OCI-LY7 (cell line): Measurements from ENCODE around the gene CUX1. TPM values are rescaled to one million over a fixed set of nuclear protein-coding genes. Genes with fewer than 3 reads are reported as not detected.
"Not testable (repeated sequence)": the region's sequence is repeated elsewhere in the genome, so short reads cannot be mapped to it uniquely, and the experiment has no call there.

Experiments
- BruUV-seq: library from RNA; stranded (reverse); fragments of 400-500 nt; replicated peaks from 2 replicates; lab custom pipeline; 2021; lab: Mats Ljungman, UMichigan
- CTCF ChIA-PET: fragments of 300-600 bp; sonication (Branson Sonifier 250); formaldehyde crosslinking; loops from one replicate; lab custom pipeline; 2022; ENCODE audit warnings: antibody characterized with exemption; ENCODE audit not compliant: unreplicated experiment; lab: Charles Lee
- POLR2A ChIA-PET: fragments of 300-600 bp; sonication (Branson Sonifier 250); formaldehyde crosslinking; loops from one replicate; lab custom pipeline; 2022; ENCODE audit warnings: antibody characterized with exemption; lab: Charles Lee
- DNase-seq: peaks from one replicate; pipeline ENCODE4 v3.0.0-alpha.2; 2015; ENCODE audit warnings: low spot score
- H2AFZ ChIP-seq: fragments of 200-600 bp; sonication (generic), shearing (Covaris generic); 2 replicates; pipeline ENCODE4 v1.6.1; 2014; ENCODE audit warnings: mild to moderate bottlenecking, antibody characterized with exemption, low read length, moderate library complexity
- H3K27ac ChIP-seq: fragments of 200-600 bp; sonication (generic); 2 replicates; pipeline ENCODE4 v1.5.1; 2014; ENCODE audit warnings: mixed run types, low read depth, mild to moderate bottlenecking, moderate library complexity, low read length, inconsistent platforms; ENCODE audit not compliant: poor library complexity, severe bottlenecking
- H3K36me3 ChIP-seq: fragments of 200-600 bp; sonication (generic); 2 replicates; pipeline ENCODE4 v1.6.1; 2014; ENCODE audit warnings: mild to moderate bottlenecking, antibody characterized with exemption, low read length, moderate library complexity, mixed read lengths; ENCODE audit not compliant: insufficient read depth
- H3K4me1 ChIP-seq: fragments of 200-600 bp; sonication (generic); 2 replicates; pipeline ENCODE4 v1.5.1; 2014; ENCODE audit warnings: mild to moderate bottlenecking, low read length; ENCODE audit not compliant: insufficient read depth, poor library complexity, severe bottlenecking
- H3K4me2 ChIP-seq: fragments of 200-600 bp; sonication (generic); 2 replicates; pipeline ENCODE4 v1.6.1; 2014; ENCODE audit warnings: mild to moderate bottlenecking, low read length
- H3K4me3 ChIP-seq: fragments of 200-600 bp; sonication (generic); 2 replicates; pipeline ENCODE4 v1.5.1; 2014; ENCODE audit warnings: mild to moderate bottlenecking, low read depth, low read length; ENCODE audit not compliant: poor library complexity, severe bottlenecking
- H3K79me2 ChIP-seq: fragments of 200-600 bp; sonication (generic); 2 replicates; pipeline ENCODE4 v1.6.1; 2016; ENCODE audit warnings: low read depth, mild to moderate bottlenecking, low read length, moderate library complexity, mixed read lengths; ENCODE audit not compliant: insufficient read depth
- H3K9me2 ChIP-seq: fragments of 200-600 bp; sonication (generic); 2 replicates; pipeline ENCODE4 v1.6.1; 2016; ENCODE audit warnings: mild to moderate bottlenecking, low read length, mixed read lengths; ENCODE audit not compliant: insufficient read depth
- H3K9me3 ChIP-seq: fragments of 200-600 bp; sonication (generic); 2 replicates; pipeline ENCODE4 v1.6.1; 2014; ENCODE audit warnings: mild to moderate bottlenecking, mixed run types, low read length, mixed read lengths
- H4K20me1 ChIP-seq: fragments of 200-600 bp; sonication (generic); 2 replicates; pipeline ENCODE4 v1.6.1; 2014; ENCODE audit warnings: mild to moderate bottlenecking, antibody characterized with exemption, low read length, moderate library complexity, mixed read lengths; ENCODE audit not compliant: insufficient read depth
- EZH2phosphoT487 ChIP-seq: fragments of 200-600 bp; sonication (generic); IDR thresholded peaks from 2 replicates; pipeline ENCODE4 v1.6.1; 2018; ENCODE audit warnings: low read depth, borderline replicate concordance, mild to moderate bottlenecking, mixed run types, antibody characterized with exemption, low read length, moderate library complexity, mixed read lengths
- intact Hi-C: fragments of 100-400 bp; cut with micrococcal nuclease; formaldehyde crosslinking; loops from one replicate; pipeline ENCODE4 v1.10.0; 2022; ENCODE audit not compliant: unreplicated experiment
- total RNA-seq, 2 experiments: library from RNA; depleted of rRNA in 1 of 2; stranded (reverse); fragments of >200 nt in 1 of 2; shearing (Covaris generic) in 1 of 2; gene quantifications; 2 replicates each; pipeline ENCODE4 v1.2.3, GENCODE V29; 2014 to 2022
- TF ChIP-seq, protein P1 (sequence below): fragments of 200-600 bp; sonication (generic); conservative IDR thresholded peaks from 2 replicates; pipeline ENCODE4 v1.5.1; 2014; ENCODE audit warnings: mild to moderate bottlenecking, antibody characterized with exemption, low read length, moderate library complexity, mixed read lengths

CUX1 gene
- total RNA-seq, 2 experiments from 2014 or later = 143 to 199 TPM

DNA sequence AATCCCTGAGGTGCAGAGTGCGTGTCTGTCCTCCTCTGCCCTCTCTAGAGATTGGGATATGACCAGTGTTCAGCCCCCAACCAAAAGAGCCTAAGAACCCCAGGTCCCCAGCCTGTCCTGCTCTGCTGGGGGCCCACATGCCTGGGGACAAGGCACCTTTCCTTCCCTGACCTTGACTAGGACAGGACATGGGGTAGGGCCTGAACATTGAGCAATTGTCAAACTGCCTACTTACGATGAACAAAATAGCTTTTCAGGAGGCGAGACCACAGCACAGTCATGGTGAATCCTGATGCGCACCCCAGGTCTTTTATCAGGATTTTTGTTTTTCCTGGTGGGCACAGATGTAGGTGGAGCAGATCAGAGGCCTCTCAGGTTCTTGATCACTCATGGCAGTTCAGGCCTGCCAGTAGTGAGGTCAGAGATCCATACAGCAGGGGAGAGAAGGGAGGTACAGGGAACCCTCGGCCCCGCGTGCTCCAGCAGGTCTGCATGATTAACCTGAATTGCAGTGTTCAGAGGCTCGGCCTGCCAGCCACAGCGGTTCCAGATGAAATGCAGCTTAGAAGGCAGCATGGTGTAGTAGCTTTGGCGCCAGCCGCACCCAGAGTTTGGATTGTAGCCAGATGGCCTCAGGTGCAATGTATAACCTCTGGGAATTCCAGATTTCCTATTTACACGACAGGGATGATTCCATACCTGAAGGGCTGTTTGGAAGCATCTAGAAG is 191.3 kb downstream of the CUX1 start:
- DNase-seq = no peak
- no peak overlapping the region for H3K4me3 ChIP-seq
- TF ChIP-seq, protein P1, sequence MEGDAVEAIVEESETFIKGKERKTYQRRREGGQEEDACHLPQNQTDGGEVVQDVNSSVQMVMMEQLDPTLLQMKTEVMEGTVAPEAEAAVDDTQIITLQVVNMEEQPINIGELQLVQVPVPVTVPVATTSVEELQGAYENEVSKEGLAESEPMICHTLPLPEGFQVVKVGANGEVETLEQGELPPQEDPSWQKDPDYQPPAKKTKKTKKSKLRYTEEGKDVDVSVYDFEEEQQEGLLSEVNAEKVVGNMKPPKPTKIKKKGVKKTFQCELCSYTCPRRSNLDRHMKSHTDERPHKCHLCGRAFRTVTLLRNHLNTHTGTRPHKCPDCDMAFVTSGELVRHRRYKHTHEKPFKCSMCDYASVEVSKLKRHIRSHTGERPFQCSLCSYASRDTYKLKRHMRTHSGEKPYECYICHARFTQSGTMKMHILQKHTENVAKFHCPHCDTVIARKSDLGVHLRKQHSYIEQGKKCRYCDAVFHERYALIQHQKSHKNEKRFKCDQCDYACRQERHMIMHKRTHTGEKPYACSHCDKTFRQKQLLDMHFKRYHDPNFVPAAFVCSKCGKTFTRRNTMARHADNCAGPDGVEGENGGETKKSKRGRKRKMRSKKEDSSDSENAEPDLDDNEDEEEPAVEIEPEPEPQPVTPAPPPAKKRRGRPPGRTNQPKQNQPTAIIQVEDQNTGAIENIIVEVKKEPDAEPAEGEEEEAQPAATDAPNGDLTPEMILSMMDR = no peak
- no peak for TF ChIP-seq EZH2phosphoT487
- H2AFZ ChIP-seq = no peak overlapping the region
- no peaks in the 10 kb centered on the region for H3K4me1 ChIP-seq
- BruUV-seq = no TSS peak
- no peaks in the 10 kb centered on the region for H3K9me3 ChIP-seq
- no peaks in the 10 kb centered on the region for H4K20me1 ChIP-seq
- H3K9me2 ChIP-seq = no peaks in the 10 kb centered on the region
- H3K36me3 ChIP-seq = peaks cover 86% of the 10 kb centered on the region
- POLR2A ChIA-PET = no interaction called here
- intact Hi-C loops = no loop called here
- H3K4me2 ChIP-seq = no peak overlapping the region
- CTCF ChIA-PET = no interaction called here
- H3K79me2 ChIP-seq = peaks cover 80% of the 10 kb centered on the region
- no peak overlapping the region for H3K27ac ChIP-seq

DNA sequence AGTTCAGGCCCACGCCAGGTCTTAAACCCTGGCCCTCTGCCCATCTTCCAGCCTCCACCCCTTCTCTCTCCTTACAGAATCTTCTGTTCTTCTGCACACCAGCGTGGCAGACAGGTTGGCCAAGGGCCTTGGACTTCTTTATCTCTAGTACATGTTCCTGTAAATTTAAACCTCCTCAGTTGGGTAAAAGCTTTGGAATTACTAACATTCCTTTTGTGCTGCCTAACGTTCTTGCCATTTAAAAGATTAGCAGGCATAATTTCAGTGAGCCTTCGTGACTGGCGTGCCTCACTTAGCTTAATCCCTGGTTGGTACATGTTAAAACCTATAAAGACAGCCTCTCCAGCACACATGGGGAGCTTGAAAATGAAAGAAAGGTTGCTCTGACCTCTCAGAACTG is 192.2 kb downstream of the CUX1 start:
- no peak overlapping the region for H2AFZ ChIP-seq
- H3K4me1 ChIP-seq = no peaks in the 10 kb centered on the region
- no TSS peak for BruUV-seq
- H3K27ac ChIP-seq = no peak overlapping the region
- H4K20me1 ChIP-seq = no peaks in the 10 kb centered on the region
- H3K9me3 ChIP-seq = no peaks in the 10 kb centered on the region
- H3K4me3 ChIP-seq = no peak overlapping the region
- H3K9me2 ChIP-seq = no peaks in the 10 kb centered on the region
- peaks cover 78% of the 10 kb centered on the region for H3K79me2 ChIP-seq
- intact Hi-C loops = no loop called here
- H3K4me2 ChIP-seq = no peak overlapping the region
- peaks cover 88% of the 10 kb centered on the region for H3K36me3 ChIP-seq
- no peak for DNase-seq
- ChIA-PET CTCF (no interaction called here), POLR2A (interaction anchor here (0.6 to 0.7 kb wide), 3 partner anchors 20 to 188 kb away, joined by 3 to 7 read pairs (median 4); no protein-coding TSS in a partner anchor)
- TF ChIP-seq, protein P1 = no peak
- TF ChIP-seq EZH2phosphoT487 = no peak

DNA sequence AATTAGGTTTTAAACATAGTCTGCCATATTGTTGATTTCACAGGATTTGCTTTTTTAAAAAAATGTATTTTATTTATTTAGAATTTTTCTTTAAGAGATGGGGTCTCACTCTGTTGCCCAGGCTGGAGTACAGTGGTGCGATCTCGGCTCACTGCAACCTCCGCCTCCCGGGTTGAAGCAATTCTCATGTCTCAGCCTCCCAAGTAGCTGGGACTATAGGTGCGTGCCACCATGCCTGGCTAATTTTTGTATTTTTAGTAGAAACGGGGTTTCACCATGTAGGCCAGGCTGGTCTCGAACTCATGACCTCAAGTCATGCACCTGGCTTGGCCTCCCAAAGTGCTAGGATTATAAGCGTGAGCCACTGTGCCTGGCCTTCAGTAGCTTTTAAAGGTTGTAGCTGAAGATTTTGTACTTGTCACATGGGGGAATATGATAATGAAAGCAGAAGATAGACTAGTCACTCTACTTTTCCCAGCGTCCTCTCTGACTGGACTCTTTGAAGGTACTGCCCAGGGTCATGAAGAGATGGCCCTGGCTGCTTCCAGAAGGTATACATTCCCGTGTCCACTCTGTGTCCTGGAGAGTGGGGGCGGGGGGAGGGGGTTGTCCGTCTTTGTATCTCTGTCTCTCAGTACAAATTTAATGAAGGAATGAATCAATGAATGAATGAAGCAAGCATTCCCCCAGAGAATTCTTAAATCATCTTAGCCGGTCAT is 194.8 kb downstream of the CUX1 start:
- H3K79me2 ChIP-seq = peaks cover 82% of the 10 kb centered on the region
- BruUV-seq, H3K4me1 ChIP-seq, H2AFZ ChIP-seq, CTCF ChIA-PET, H3K9me3 ChIP-seq, H4K20me1 ChIP-seq, DNase-seq, H3K27ac ChIP-seq, intact Hi-C loops, H3K4me3 ChIP-seq, H3K4me2 ChIP-seq, H3K9me2 ChIP-seq: not testable (repeated sequence)
- H3K36me3 ChIP-seq = peaks cover 87% of the 10 kb centered on the region
- POLR2A ChIA-PET = interaction anchor here (0.9 kb wide), 1 partner anchor 9 kb away, joined by 3 read pairs; no protein-coding TSS in a partner anchor
